Left cardiac atrium (tissue), 4 donors: ENCODE results near the gene TMEM178B. TPM values are rescaled to one million over a fixed set of nuclear protein-coding genes. Genes with fewer than 3 reads are reported as not detected.
"Not testable (repeated sequence)": the region's sequence is repeated elsewhere in the genome, so short reads cannot be mapped to it uniquely, and the experiment has no call there.

Experiments used
- ATAC-seq, 2 donors: fragments of 200-7000 bp; cut with Tn5 transposase; one replicate each; pipeline ENCODE4 v1.9.1; 2020; ENCODE audit warnings: mild to moderate bottlenecking in 2 of 2, moderate library complexity in 2 of 2
- DNase-seq: peaks from one replicate; pipeline ENCODE4 v3.0.0-alpha.2; 2020
- intact Hi-C, 2 donors: fragments of 100-400 bp; cut with DNase I; formaldehyde crosslinking; loops; one replicate each; pipeline versions ENCODE4 v1.14.1 to v1.15.1; 2022 to 2023
- total RNA-seq, 2 donors: library from RNA; stranded (reverse); fragmentation: NEBNext Ultra II Directional; extraction: Animal tissue kit (Norgen Biotek cat#: 25700); gene quantifications; one replicate each; pipeline ENCODE4 v1.2.1, GENCODE V29; 2021
- donor health status: DM: no; HTN: yes; CAD: no.
- donor health status: DM: no; HTN: yes; CAD: no; lungs with severe emphysema.
- donor health status: DM: yes; HTN: yes; CAD: no.
- donor health status: Dilated cardiomyopathy.

The TMEM178B gene
- total RNA-seq, 2 donors from 2014 or later: 24.4 to 29.9 TPM

DNA sequence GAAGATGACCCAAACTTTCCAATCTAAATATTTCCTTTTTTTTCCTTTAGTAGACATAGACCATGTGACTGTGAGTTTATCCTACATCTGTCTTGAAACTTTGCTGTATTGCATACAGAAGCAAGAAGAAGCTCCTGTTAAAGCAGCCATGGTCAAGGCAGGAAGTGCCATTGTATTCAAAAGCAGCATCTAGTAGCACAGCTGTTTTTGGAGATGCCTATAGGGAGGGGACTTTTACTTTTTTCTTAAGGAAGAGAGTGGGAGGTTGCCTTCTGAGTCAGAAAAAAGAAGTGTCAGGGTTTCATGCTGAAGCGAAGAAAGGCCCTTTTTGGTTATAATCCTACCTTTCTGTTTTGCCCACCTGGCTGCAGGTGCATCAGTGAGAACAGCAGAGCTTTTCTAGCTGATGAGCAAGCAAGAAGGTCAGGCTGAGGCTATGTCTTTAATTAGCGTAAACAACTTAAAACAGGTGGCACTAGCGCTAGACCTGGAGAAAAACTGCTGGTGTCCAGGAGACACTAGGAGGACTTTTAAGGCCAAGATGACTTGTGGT lies 243.2 kb downstream of the TMEM178B start:
- ATAC-seq (no peak), DNase-seq (no peak)
- intact Hi-C loops: no loop called here

DNA sequence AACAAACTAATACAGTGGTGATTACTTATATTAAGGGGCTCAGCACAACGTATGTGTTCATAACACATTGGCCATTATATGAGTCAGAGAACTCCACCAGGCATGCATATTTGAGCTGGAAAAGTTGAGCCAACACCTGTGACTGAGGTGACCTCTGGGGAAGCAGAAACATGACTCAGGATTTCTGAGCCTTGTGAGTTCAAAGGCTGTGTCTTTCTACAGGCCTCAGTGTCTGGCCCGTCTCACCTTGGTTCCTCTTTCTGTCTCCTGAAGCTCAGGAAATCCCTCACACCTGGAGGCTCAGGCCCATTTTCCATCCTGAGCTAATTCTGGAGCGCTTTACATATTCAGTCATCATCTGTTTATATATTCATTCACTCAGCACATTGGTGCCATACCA lies 246.4 kb downstream of the TMEM178B start:
- DNase-seq: no peak
- intact Hi-C loops: no loop called here
- ATAC-seq: no peak

GRCh38 chr7:141322383-141322782 lies 248.5 kb downstream of the TMEM178B start:
- DNase-seq (no peak), ATAC-seq (no peak)
- intact Hi-C loops: no loop called here

DNA sequence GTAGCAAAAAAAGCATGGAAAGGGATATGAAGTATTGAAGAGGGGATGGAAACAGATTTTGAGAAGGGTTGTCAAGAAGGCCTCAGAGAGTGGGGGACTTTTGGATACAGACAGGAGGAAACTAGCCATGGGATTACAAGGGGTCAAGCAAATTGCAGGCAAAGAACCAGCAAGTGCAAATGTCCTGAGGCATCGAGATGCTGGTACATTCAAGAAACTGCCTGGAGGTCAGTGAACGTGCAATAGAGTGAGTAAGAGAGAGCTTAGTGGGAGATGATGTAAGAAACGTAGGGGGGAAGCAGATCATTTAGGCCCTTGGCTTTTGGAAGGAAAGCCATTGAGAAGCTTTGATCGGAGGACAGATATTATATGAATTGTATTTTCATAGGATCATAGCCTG lies 250.0 kb downstream of the TMEM178B start:
- ATAC-seq: no peak
- DNase-seq: no peak
- intact Hi-C loops: no loop called here

DNA sequence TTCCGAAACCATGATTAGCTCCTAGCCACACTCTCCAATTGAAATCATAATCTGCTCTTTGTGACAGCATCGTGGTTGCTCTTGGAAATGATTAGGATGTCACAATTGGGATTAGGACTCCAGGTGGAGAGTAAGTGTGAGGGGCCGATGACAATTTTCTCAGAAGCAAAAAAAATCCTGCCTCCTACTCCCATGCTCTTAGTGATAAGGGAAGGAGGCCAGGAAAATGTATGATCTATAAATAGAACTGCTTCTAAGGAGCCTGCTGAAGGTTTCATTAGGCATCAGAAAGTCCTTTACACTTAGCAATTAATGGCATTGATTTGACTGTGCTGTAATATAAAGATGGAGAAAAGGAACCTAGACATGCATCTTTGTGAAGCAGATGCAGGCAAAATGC lies 251.0 kb downstream of the TMEM178B start:
- intact Hi-C loops: no loop called here
- DNase-seq: no peak
- ATAC-seq: no peak

DNA sequence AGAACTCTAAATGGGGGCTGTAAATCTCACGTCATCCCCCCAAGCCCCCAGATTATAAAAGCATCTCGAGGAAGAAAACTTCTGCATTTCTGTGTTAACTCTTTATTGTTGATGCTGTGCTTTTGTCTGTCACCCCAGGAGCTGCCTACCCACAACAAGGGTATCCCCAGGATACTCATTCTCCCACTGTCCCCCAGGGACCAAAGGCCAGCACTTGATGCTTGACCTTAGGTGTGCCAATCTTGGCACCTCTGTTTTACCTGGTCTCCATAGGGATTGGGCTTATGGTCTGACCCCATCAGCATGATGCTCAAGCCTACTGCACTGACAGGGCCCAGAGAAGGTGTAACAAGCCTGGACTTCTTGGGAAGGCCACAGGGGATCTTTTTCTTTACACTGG lies 251.4 kb downstream of the TMEM178B start:
- ATAC-seq (no peak), DNase-seq (no peak)
- intact Hi-C loops: no loop called here

- no peak for DNase-seq
- ATAC-seq: no peak
- intact Hi-C loops: no loop called here
Observed at GRCh38 chr7:141328290-141328689, 254.4 kb downstream of the TMEM178B start.

GRCh38 chr7:141330285-141330684 lies 256.4 kb downstream of the TMEM178B start:
- DNase-seq, intact Hi-C loops, ATAC-seq: not testable (repeated sequence)

- intact Hi-C loops: no loop called here
- DNase-seq (no peak), ATAC-seq (peak; percentile 41 to 44)
Observed at GRCh38 chr7:141333459-141333858, 259.6 kb downstream of the TMEM178B start.

- ATAC-seq: no peak
- no peak for DNase-seq
- intact Hi-C loops: no loop called here
Observed at GRCh38 chr7:141335164-141335563, 261.3 kb downstream of the TMEM178B start.

DNA sequence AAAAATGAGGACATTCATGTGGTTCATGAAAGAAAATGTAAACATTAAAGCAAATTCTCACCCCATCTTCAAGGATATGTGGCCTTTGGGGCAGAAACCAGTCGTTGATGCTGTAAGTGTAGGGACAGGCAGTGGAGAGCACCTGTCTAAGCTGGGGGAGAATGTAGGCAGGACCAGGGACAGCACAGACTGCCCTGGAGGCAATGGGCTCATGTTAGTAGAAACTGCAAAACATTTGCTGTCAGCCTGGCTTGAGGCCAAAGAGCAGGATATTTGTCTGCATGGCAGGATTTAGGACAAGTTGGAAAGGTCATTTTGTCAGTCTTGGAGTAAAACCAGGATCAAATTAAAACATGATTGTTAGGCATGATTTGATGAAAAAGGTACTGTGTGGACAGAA lies 265.7 kb downstream of the TMEM178B start:
- ATAC-seq (no peak), DNase-seq (no peak)
- intact Hi-C loops: no loop called here

DNA sequence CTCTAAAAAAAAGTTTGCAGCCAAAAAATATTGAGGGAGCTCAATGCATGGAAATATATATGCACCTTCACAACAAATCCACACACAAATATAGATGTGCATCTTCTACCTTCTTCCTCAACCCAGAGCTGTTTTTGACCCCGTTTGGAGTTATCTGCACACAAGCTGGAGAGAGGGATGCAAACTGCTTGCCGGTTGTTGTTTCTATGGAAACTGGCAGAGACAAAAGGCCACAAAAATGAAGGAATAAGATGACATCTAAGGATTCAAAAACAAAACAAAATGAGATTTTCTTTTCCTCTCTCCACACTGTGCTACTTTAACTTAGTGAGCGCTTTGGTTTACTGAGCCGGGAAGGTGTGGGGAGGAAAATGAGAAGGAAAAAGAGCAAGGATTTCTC lies 267.1 kb downstream of the TMEM178B start:
- intact Hi-C loops: no loop called here
- DNase-seq (no peak), ATAC-seq (no peak)

DNA sequence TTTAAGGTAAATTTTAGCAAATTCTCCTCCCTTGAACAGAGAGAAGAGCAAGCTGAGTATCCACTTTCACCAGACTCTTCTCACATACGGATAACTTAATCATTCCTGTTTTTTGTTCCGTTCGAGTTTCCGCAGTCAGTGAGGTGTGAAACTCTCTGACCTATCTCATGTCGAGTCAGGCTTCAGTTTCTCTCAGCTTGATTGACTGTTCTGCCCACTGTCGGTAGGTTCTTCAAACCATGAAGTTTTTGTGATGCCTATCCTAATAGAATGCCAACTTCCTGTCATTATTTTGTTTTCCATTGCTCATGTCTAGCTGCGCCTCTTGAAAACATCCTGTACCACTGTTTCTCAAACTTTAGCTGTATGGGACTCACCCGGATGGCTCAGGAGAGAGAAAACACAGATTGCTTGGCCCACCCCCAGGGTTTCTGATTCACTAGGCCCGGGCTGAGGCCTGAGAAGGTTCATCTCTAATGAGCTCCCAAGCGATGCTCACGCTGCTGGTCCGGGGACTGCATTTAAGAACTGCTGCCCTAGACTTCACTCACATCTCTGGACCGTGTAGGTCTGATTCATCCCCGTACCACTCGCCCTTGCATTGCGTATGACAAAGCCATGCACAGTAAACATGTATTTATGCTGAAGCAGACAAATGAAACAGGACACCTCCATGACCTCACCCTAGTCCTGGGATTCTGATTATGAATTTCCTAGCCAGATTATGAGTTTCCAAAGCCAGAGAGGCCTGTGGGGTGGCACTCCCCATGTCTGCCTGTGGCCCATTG lies 269.0 kb downstream of the TMEM178B start:
- DNase-seq (no peak), ATAC-seq (peak in 1 of 2 donors; percentile 34)
- intact Hi-C loops: no loop called here

GRCh38 chr7:141344153-141344935 lies 270.5 kb downstream of the TMEM178B start:
- ATAC-seq: no peak
- no peak for DNase-seq
- intact Hi-C loops: no loop called here

GRCh38 chr7:141348728-141349127 lies 274.9 kb downstream of the TMEM178B start:
- peak in 1 of 2 donors; percentile 55 for ATAC-seq
- intact Hi-C loops: no loop called here

DNA sequence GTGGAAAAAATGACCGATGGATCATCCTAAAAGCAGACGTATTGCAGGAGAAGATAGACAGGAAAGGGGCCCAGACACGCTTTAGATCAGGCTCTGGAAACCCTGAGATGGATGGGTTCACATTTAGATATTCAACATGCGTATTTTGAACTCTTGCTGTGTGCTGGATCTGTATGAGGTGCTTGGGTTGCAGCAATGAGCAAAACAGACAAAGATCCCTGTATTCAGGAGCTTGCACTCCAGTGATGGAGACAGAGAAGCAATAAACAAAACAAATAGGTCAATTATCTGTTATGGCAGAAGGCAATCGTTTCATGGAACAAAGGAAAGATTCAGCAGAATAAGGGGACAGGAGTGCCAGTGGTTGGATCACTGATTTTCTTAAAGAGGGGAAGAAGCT lies 275.5 kb downstream of the TMEM178B start:
- intact Hi-C loops: no loop called here
- DNase-seq (no peak), ATAC-seq (no peak)

More at GRCh38 chr7:141348728-141349127, 274.9 kb downstream of the TMEM178B start:
- no peak for DNase-seq

DNA sequence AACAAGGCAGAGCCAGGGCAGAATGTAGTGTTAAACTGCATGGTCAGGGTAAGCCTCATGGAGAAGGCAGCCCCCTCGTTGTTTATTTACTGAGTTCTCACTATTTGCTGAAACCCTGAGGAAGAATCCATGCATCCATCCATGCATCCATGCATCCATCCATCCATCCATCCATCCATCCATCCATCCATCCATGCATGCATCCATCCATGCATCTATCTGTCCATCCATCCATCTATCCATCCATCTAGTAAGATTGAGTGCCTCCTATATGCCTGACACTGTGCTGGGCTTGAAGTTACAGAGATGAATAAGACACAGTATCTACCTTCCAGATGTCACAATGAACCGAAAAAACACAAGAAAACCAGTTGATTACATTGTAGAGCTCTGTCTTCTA lies 275.9 kb downstream of the TMEM178B start:
- intact Hi-C loops: no loop called here
- ATAC-seq (no peak), DNase-seq (no peak)

DNA sequence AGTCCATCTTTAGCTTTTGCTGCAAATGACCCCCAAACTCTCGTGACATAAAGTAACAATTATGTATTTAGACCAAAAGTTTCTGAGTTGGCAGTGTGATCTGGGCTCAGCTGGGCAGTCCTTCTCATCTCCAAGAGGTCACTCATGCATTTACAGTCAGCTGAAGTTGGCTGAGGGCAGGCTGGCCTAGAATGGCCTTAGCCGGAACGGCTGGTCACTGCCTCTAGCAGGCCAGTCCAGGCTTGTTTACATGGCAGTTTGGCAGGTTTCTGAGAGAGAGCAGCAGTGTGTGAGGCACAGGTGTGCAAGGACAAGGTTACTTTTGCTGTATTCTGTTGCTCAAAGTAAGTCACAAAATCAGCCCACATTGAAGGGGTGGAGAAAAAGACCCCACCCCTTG lies 277.3 kb downstream of the TMEM178B start:
- no peak for DNase-seq
- no peak for ATAC-seq
- intact Hi-C loops: no loop called here

GRCh38 chr7:141352955-141353354 lies 279.1 kb downstream of the TMEM178B start:
- ATAC-seq (no peak), DNase-seq (no peak)
- intact Hi-C loops: no loop called here

DNA sequence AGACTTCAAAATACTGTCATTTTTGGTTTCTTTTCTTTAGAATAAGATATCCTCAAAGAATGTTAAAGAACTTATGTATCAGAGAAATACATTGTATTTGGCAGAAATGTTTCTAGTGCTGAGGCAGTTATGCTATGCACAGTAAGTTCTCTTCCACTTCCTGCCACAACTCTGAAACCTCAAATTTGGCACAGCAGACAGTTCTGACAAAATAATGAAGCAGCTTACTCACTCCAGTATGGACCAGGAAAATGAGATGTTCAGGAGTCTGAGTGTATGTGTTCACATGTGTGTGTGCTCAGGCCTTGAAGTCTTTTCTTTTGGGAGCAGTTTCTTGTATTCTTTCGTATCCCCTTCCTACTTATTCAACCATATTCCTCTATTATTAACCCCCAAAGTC lies 280.4 kb downstream of the TMEM178B start:
- ATAC-seq (peak in 1 of 2 donors; percentile 60), DNase-seq (no peak)
- intact Hi-C loops: no loop called here
